ENCODE measurements around the gene MAP3K19. TPM values are rescaled to one million over a fixed set of nuclear protein-coding genes. Genes with fewer than 3 reads are reported as not detected.

MAP3K19 gene
- total RNA-seq, 1 experiment from 2014 or later, result not detected

DNA sequence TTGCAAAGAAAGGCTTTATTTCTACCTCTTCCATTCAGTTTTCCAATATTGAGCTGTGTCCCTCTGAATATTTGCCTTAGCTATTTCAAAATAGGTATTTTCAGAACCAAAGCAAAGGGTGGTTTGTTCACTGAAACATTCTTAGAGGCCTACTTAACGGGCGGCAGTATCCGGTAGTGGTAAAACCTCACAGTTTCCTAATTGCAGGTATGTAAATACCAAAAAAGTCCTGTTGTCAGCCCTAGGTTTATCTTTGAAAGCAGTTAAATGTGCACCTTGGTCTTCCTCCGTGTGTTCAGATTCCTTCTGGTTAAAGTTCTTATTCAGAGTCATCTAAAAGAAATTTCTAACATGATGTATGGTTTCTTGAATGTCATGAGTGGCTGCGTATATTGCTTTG is 89.8 kb downstream of the MAP3K19 start:
- Histone ChIP-seq H3K4me2 (ENCODE audit: low read length) (no peak overlapping the region), H3K9ac (ENCODE audit: low read length) (no peak overlapping the region), H3K4me1 (ENCODE audit: control insufficient read depth in 1 of 2, insufficient read depth in 2 of 2, low read length in 2 of 2) (no peaks in the 10 kb centered on the region), H3K9me3 (ENCODE audit: control insufficient read depth in 1 of 2, insufficient read depth in 1 of 2, low read depth in 1 of 2, low read length in 2 of 2) (no peaks in the 10 kb centered on the region), H3K27me3 (ENCODE audit: insufficient read depth, low read length) (no peaks in the 10 kb centered on the region), H4K20me1 (ENCODE audit: insufficient read depth) (peaks cover 5% of the 10 kb centered on the region; the same call in 1 of the 2 replicates), H3K9me2 (ENCODE audit: insufficient read depth) (no peaks in the 10 kb centered on the region), H3K4me3 (replicated peaks in 1 of 2; ENCODE audit: low read depth in 1 of 2, low read length in 2 of 2) (no peak overlapping the region), H3K27ac (ENCODE audit: low read depth, low read length) (no peak overlapping the region), H2AFZ (ENCODE audit: low read depth, low read length, poor library complexity, severe bottlenecking) (no peak overlapping the region), H3K36me3 (ENCODE audit: control insufficient read depth in 1 of 2, insufficient read depth in 2 of 2, low read length in 2 of 2) (peaks cover 16 to 21% of the 10 kb centered on the region in 2 experiments), H3K79me2 (ENCODE audit: insufficient read depth, low read length) (no peaks in the 10 kb centered on the region; the same call in 1 of the 2 replicates)
- DNase-seq (ENCODE audit: low read depth, low spot score) (no peak), ATAC-seq (no peak)
- BruUV-seq (replicated peaks), result no TSS peak
- RAD21 ChIA-PET (ENCODE audit: low non-redundant PET in 1 of 2, low total read pairs in 2 of 2, uncharacterized antibody in 2 of 2, unreplicated experiment in 2 of 2), result no interaction called here
- POLR2A ChIA-PET, result no interaction called here
- CTCF ChIA-PET, result no interaction called here
- TF ChIP-seq SRF (IDR thresholded peaks at IDR 0.05; ENCODE audit: low read depth), result no peak
- no peak for TF ChIP-seq TCF7L2 (IDR thresholded peaks at IDR 0.05; ENCODE audit: borderline replicate concordance, extremely low read depth, insufficient read depth, insufficient read length)
- TF ChIP-seq POLR2A (IDR thresholded peaks at IDR 0.05; ENCODE audit: borderline replicate concordance, extremely low read depth, insufficient read depth, insufficient read length), result no peak
- intact Hi-C loops (cut with micrococcal nuclease), result no loop called here

- H4K20me1 ChIP-seq (ENCODE audit: insufficient read depth), result peaks cover 5% of the 10 kb centered on the region; the same call in 1 of the 2 replicates
- ATAC-seq (no peak), DNase-seq (ENCODE audit: low read depth, low spot score) (no peak)
- no peak overlapping the region for H3K27ac ChIP-seq (ENCODE audit: low read depth, low read length)
- H3K4me2 ChIP-seq (ENCODE audit: low read length), result no peak overlapping the region
- TF ChIP-seq JUND (IDR thresholded peaks at IDR 0.05) (no peak), EGR1 (IDR thresholded peaks at IDR 0.05; ENCODE audit: low read depth) (no peak), POLR2A (IDR thresholded peaks at IDR 0.05; ENCODE audit: borderline replicate concordance, extremely low read depth, insufficient read depth, insufficient read length) (no peak), CEBPB (IDR thresholded peaks at IDR 0.05; ENCODE audit: low read depth) (no peak), EZH2 (IDR thresholded peaks at IDR 0.05) (no peak), MAX (IDR thresholded peaks at IDR 0.05) (no peak)
- no peak overlapping the region for H2AFZ ChIP-seq (ENCODE audit: low read depth, low read length, poor library complexity, severe bottlenecking)
- RAD21 ChIA-PET (ENCODE audit: low non-redundant PET in 1 of 2, low total read pairs in 2 of 2, uncharacterized antibody in 2 of 2, unreplicated experiment in 2 of 2), result no interaction called here
- peaks cover 10% of the 10 kb centered on the region for H3K79me2 ChIP-seq (ENCODE audit: insufficient read depth, low read length)
- H3K9me3 ChIP-seq (ENCODE audit: control insufficient read depth in 1 of 2, insufficient read depth in 1 of 2, low read depth in 1 of 2, low read length in 2 of 2), result no peaks in the 10 kb centered on the region
- intact Hi-C loops (cut with micrococcal nuclease), result no loop called here
- no peak overlapping the region for H3K4me3 ChIP-seq (replicated peaks in 1 of 2; ENCODE audit: low read depth in 1 of 2, low read length in 2 of 2)
- no TSS peak for BruUV-seq (replicated peaks)
- peaks cover 16 to 25% of the 10 kb centered on the region in 2 experiments for H3K36me3 ChIP-seq (ENCODE audit: control insufficient read depth in 1 of 2, insufficient read depth in 2 of 2, low read length in 2 of 2)
- CTCF ChIA-PET, result no interaction called here
- no peak overlapping the region for H3K9ac ChIP-seq (ENCODE audit: low read length)
- POLR2A ChIA-PET, result no interaction called here
- no peaks in the 10 kb centered on the region for H3K9me2 ChIP-seq (ENCODE audit: insufficient read depth)
- H3K27me3 ChIP-seq (ENCODE audit: insufficient read depth, low read length), result no peaks in the 10 kb centered on the region
- no peaks in the 10 kb centered on the region for H3K4me1 ChIP-seq (ENCODE audit: control insufficient read depth in 1 of 2, insufficient read depth in 2 of 2, low read length in 2 of 2)
Measured at GRCh38 chr2:134955744-134956143, 91.5 kb downstream of the MAP3K19 start.

All from HCT116 (cell line).